ENCODE results near the gene AP1G1. TPM values are rescaled to one million over a fixed set of nuclear protein-coding genes. Genes with fewer than 3 reads are reported as not detected.
A peak's percentile ranks its signal among the peaks of the same experiment; 100 is the strongest.

The AP1G1 gene
- total RNA-seq, 1 donor from 2014 or later, result 90.0 TPM

GRCh38 chr16:71708696-71709095 lies 99.9 kb downstream of the AP1G1 start:
- intact Hi-C loops (cut with DNase I), result no loop called here
- no peak for TF ChIP-seq CTCF (IDR thresholded peaks at IDR 0.05)
- H3K9me3 ChIP-seq, result no peaks in the 10 kb centered on the region
- H3K36me3 ChIP-seq, result no peaks in the 10 kb centered on the region
- H3K27ac ChIP-seq, result no peak overlapping the region
- ATAC-seq (no peak), DNase-seq (no peak)
- H3K4me3 ChIP-seq, result no peak overlapping the region
- H3K4me1 ChIP-seq, result peaks cover 4% of the 10 kb centered on the region
- H3K27me3 ChIP-seq, result no peaks in the 10 kb centered on the region

GRCh38 chr16:71707199-71707598 lies 101.4 kb downstream of the AP1G1 start:
- no peak for ATAC-seq

GRCh38 chr16:71706046-71706445 lies 102.6 kb downstream of the AP1G1 start:
- Histone ChIP-seq H3K27ac (no peak overlapping the region), H3K36me3 (no peaks in the 10 kb centered on the region), H3K4me3 (no peak overlapping the region), H3K9me3 (no peaks in the 10 kb centered on the region), H3K4me1 (no peaks in the 10 kb centered on the region), H3K27me3 (no peaks in the 10 kb centered on the region)
- no peak for TF ChIP-seq CTCF (IDR thresholded peaks at IDR 0.05)
- intact Hi-C loops (cut with DNase I), result no loop called here
- ATAC-seq (no peak), DNase-seq (no peak)

More at GRCh38 chr16:71707199-71707598, 101.4 kb downstream of the AP1G1 start:
- H3K4me1 ChIP-seq, result peaks cover 4% of the 10 kb centered on the region
- no peaks in the 10 kb centered on the region for H3K9me3 ChIP-seq
- no peak for DNase-seq
- H3K4me3 ChIP-seq, result no peak overlapping the region
- no peak overlapping the region for H3K27ac ChIP-seq
- TF ChIP-seq CTCF (IDR thresholded peaks at IDR 0.05), result no peak
- H3K27me3 ChIP-seq, result no peaks in the 10 kb centered on the region
- H3K36me3 ChIP-seq, result no peaks in the 10 kb centered on the region
- intact Hi-C loops (cut with DNase I), result no loop called here

- no peaks in the 10 kb centered on the region for H3K4me1 ChIP-seq
- intact Hi-C loops (cut with DNase I), result no loop called here
- no peak for TF ChIP-seq CTCF (IDR thresholded peaks at IDR 0.05)
- ATAC-seq, result no peak
- no peak for DNase-seq
- H3K9me3 ChIP-seq, result no peaks in the 10 kb centered on the region
- no peak overlapping the region for H3K4me3 ChIP-seq
- H3K27me3 ChIP-seq, result no peaks in the 10 kb centered on the region
- no peaks in the 10 kb centered on the region for H3K36me3 ChIP-seq
- no peak overlapping the region for H3K27ac ChIP-seq
Measured at GRCh38 chr16:71703333-71703732, 105.3 kb downstream of the AP1G1 start.

GRCh38 chr16:71700831-71701230 lies 107.8 kb downstream of the AP1G1 start:
- intact Hi-C loops (cut with DNase I), result no loop called here

More at GRCh38 chr16:71700831-71701230, 107.8 kb downstream of the AP1G1 start:
- ATAC-seq (peak; percentile 80), DNase-seq (no peak)
- Histone ChIP-seq H3K27ac (no peak overlapping the region), H3K4me1 (no peaks in the 10 kb centered on the region), H3K36me3 (no peaks in the 10 kb centered on the region), H3K4me3 (no peak overlapping the region), H3K27me3 (no peaks in the 10 kb centered on the region), H3K9me3 (no peaks in the 10 kb centered on the region)
- no peak for TF ChIP-seq CTCF (IDR thresholded peaks at IDR 0.05)

Data from upper lobe of right lung (tissue), 1 donor.